Cerebellar cortex (tissue), 1 donor: ENCODE data around the gene SPEF1.
A peak's percentile ranks its signal among the peaks of the same experiment; 100 is the strongest.

ENCODE experiments used
- DNase-seq: peaks from one replicate; pipeline ENCODE4 v3.0.0-alpha.2; 2015; ENCODE audit warnings: low spot score

SPEF1 gene

DNA sequence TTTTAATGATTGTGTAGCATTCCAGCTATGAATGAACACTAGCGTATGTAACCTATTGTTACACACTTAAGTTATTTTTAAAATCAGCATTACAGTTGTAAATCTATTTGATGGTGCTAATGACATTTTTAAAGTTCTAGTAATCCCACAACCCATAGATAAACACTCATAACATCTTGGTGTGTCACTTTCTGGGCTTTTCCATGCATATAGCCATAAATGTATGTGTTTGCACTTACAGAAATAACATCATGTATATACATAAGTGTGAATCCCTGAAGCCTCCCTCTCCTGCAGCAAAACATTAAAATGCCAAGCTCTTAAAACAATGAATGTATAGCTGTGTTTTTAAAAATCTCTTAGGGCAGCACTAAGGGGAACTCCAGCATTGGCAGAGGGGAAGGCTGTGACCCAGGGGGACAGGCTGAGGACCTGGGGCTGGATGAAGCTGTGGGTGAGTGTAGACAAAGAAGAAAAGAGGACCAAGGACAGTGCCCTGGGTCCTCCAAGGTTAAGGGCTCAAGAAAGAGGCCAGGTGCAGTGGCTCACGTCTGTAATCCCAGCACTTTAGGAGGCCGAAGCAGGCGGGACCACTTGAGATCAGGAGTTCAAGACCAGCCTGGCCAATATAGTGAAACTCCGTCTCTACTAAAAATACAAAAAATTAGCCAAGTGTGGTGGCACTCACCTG, 6.2 kb upstream of the SPEF1 start:
- peak; percentile 30 for DNase-seq

DNA sequence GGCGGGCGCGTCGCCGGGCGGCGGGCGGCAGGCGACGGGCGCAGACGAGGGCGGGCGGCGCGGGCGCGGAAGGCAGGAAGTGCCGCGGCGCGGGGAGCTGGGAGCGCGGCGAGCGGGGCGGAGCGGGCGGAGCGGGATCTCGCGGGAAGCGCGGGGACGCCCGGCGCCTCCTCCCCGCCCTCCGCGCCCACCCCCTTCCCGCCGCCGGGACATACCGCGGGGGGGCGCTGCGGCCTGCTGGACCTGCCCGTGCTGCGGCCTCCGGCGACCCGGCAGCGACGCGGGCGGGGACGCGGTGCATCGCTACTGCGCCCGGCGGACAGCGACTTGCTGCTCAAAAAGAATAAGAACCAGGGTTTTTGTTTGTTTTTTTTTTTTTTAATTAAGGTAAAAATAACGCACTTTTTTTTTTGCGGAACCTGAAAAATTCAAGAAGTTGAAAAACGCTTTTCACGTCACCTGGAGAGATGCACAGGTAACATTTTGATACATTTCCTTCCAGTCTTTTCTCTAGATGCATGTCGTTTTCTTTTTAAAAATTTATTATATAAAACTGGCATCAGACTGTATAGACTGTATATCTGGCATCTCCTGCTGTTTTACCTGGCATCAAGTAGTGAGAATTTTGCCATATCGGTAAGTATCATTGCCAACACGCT, 5.5 kb upstream of the SPEF1 start, which contains the start of gene CENPB:
Gene CENPB, minus strand, starts transcription at position 76 of the 659 bp plus-strand sequence. CDS start 257 bp downstream, outside the sequence.
- peak; percentile 79 for DNase-seq

DNA sequence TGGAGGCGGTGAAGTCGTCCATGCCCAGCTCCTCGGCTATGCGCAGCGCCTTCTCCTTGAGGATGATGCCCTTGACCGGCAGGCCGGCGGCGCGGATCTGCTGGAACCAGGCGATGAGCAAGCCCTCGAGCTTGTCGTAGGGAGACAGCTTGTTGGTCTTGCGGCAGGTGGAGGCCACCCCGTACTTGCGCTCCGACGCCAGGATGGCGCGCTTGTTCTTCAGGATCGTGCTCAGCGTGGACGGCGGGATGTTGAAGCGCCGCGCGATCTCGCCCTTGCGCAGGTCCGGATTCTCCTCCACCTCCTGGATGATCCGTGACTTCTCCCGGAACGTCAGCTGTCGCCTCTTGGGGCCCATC, 4.9 kb upstream of the SPEF1 start:
- peak; percentile 34 for DNase-seq

DNA sequence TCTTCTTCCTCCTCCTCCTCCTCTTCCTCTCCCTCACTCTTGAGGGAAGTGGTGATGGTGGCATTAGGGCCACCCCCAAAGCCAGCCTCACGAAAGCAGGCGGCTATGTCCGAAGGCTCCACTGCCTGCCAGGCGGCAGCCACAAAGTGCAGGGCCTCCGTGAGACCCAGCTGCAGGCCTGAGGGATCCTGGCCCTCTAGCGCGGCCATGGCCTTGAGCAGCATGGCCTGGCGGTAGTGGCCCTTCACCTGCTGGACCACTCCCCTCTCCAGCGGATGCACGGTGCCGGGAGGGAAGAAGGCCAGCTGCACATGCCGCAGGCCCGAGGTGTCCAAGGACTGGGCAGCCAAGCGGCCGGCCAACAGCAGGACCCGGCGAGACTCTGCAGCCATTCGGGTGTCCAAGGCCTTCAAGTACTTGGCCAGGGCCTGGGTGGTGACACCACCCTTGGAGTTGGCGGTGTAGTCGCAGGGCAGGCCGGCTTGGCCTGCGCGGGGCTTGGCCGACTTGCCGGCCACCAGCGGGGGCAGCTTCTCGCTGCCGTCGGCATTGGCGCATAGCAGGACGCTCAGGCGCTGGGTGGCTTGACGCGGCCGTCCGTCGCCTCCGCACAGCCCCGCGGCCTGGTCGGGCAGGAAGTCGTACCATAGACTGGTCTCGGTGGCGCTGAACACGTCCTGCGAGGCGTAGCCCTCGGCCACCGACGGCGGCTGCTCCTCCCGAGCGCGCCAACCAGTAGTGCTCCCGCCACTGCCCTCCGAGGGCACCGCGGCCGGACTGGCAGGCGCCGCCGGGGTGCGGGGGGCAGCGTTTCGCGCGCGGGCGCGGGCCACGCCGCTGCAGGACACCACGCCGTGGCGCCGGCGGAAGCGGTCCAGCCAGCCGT, 4.2 kb upstream of the SPEF1 start:
- DNase-seq = no peak

DNA sequence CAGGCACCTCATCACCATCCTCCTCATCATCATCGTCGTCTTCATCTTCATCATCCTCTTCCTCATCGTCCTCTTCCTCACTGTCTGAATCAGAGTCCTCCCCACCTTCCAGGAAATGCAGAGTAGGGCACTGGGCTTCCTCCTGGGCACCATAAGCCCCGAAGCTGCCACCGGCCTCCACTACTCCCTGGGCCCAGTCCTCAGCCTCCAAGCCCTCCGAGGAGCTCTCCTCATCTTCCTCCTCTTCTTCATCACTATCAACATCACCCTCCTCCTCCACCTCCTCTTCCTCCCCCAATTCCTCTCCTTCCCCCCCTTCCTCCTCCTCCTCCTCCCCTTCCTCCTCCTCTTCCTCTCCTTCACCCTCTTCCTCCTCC, 3.6 kb upstream of the SPEF1 start:
- DNase-seq = no peak

DNA sequence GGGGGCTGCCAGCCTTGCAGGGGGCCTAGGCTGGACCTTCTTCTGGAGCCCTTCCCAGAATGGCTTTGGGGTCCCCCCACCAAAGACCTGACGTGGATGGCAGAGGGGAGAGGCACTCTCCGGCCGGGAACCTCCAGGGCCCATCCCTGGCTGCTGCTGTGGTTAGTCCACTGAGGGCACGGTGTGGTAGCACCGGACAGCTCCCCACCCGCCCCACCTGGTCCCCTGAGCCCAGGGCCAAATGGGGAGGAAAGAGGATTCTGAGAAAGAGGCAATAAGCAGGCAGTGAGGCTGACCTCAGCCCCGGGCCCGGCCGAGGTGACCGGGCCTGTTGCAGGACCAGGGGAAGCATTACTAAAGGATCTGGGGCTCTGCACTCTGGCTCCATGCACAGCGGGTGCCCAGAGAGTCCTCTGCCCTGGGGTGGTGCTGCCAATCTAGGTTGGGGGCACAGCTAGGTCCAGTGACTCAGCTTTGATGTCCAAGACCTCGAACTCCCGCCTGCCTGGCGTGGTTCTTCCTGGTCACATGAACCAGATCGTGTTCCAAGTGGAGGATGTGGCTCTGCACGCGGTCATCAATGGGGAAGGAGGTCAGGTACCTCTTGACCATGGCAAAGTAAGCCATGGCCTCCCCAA, 3.1 kb upstream of the SPEF1 start:
- DNase-seq = no peak

DNA sequence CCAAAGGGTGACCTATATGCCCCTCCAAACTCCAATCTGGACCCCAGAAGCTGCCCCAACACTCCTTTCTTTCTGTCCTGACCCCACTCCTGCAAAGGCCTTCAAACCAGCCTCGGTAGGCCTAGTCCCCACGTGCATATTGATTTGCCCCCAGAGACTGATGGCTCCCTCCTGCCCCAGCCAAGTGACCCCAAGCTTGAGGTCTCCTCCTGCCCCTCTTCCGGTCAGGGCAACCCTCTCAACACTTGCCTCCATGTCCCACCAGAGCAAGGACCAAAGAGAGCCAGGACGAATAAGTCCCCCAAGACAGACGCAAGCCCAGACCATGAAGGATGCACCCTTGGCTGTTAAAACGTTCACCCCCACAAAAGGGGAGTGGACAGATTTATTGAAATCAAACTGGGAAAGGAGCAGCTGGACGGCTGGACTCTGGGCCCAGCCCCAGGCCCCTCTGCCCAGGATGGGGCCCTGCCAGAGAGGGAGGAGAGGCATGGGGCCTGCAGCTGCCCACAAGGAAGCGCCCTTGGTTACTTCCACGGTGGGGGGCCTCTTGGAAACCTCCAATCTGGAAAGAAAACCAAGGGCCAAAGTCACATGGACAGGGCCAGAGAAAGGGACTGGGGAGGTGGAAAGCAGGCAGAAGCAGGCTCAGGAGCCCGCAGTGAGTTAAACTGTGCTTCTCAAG, 2.4 kb upstream of the SPEF1 start:
- DNase-seq = no peak

DNA sequence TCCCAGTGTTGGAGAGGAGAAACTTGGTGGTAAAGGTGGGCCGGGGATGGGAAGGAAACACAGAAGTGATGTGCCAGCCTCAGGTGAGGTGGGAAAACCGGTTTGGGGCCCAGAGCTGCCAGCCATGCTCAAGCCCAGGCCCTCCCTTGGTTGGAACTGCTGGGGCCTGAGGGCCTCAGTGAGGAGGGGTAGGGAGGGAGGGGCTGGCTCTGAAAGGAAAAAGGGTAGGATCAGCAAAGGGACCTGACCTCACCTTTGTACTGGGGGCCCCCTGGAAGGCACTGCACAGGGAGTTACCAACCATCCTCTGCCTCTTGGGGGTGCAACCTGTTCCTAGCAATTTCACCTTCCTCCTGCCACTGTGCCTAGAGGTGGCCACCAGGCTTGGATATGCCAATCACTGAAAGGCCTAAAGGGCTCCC, 1.8 kb upstream of the SPEF1 start:
- DNase-seq = no peak

DNA sequence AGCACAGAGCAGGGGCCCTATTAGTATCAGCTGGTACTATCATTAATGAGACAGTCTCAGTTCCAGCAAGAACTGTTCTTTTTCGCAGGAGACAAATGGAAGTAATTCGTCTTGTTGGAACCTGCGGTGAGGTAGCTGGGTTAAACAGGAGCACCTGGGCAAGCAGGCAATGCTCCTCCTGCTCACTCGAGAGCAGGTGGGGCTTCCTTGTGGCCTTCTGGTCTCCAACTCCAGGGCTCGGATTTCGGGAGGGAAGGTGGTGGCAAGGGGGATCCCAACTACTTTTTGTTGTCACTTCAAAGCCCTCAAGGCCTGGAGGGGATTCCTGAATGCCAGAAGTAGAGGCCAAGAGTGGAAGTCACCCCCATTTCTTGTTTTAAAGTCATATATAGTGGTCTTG, 1.3 kb upstream of the SPEF1 start:
- DNase-seq = no peak

DNA sequence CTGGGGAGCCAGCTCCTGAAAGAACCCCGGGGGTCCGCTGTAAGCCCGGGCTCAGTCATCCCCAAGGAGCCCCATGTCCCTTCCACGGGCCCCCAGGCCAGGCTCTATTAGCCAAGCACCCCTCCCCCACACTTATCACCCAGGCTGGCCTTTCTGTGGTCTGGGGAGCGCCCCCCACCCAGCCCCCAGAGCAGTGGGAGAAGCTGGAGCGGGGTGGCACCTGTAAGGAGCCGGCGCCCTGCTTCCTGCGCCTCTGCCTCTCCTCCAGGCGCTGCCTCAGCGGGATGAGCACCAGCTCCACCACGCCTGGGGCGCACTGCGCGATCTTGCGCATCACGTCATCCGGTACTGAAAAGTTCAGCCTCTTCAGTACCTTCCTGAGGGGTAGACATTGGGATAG, 2.3 kb downstream of the SPEF1 start:
- no peak for DNase-seq

DNA sequence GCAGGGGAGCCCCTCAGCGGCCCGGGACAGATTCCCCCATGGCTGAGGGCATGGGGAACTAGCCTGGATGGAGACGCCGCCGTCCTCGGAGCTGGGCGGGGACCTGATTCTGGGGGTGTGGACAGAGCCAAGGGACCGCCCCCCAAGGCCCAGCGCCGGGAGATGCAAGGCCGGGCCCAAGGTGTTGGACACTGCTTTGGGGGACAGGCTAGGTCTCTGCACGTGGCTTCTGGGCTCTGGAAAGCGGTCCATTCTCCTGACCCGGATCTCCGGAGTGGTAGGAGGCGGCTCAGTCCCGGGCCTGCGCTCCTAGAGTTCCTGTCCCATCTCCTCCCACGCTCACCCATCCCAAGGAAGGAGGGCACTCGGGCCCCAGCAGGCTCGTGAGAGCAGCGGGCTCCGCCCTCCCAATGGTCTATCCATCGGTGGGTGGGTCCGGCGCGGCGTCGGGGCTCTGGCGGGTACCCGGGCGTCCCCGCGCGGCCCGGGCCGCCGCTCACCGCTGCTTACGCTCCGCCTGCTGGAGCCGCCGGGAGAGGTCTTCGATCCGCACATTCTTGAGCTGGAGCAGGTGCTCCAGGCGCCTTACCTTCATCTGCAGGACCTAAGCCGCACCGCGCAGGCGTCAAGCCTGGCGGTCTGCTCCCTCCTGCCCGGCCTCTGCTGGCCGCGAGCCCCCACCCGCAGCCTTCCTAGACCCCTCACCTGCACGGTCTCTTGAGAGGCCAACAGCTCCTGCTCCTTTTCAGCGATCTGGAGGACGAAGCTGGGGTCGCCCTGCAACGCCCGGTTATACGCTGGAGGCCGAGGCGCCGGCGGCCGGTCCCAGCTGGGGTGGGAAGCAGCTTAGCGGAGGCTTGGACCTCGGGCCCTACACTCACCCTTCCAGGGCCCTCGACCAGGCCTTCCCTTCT, 3.3 kb downstream of the SPEF1 start:
- DNase-seq = no peak

DNA sequence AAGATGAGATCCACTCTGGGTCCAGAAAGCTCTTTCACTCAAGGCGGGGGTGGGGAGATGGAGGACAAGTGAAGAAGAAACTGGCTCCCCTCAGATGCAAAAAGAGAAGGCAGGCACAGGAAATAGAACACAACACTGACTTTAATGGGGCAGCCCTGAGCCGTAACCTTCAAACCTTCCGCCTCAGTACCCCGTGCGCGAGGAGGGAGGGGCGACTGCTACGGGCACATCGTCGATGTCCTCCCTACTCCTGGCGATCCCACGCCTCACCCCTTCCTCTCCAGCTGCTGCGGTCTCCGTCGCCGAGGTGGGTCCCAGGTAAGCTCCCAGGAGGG, 3.9 kb downstream of the SPEF1 start:
- DNase-seq = no peak

DNA sequence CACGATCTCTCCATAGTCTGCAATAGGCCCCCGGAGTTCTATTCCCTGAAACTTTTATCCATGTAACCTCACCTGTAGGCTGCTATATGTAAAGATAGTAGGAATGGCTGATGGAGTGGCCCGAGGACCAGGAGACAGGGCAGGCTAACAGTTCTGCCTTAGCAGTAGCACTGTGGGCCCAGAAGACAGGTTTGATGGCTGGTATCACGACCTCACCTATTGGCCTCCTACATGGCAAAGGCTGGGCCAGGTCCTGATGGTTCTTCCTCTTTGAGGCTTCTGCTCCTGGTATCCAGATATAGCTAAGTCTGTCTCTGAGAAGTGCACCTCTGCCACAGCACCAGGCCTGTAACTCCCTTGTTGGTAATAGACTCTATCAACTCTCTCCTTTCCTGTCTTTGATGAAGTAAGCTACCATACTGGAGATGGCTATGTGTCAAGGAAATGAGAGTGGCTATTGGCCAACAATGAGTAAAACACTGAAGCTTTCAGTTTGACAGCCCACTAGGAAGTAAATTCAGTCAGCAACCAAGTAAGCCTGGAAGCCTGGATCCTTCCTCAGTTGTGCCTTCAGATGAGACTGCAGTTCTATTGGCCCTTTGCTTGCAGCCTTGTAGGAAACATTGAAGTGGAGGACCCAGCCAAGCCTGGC, 5.7 kb downstream of the SPEF1 start:
- DNase-seq = no peak

DNA sequence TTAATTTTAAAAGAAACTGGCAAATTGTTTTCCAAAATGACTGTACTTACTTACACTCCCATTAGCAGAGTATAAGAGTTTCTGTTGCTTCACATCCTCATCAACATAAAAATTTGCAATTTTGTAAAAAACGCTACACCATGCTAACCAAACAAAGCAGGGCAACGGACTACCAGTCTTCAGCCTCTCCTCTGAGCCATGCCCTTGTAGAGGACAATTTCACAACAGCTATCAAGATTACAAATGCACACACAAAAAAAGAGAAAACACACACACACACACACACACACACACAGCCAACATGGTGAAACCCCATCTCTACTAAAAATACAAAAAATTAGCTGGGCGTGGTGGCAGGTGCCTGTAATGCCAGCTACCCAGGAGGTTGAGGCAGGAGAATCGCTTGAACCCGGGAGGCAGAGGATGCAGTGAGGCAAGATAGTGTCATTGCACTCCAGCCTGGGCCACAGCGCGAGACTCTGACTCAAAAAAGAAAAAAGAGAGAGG, 9.6 kb downstream of the SPEF1 start:
- DNase-seq = no peak

DNA sequence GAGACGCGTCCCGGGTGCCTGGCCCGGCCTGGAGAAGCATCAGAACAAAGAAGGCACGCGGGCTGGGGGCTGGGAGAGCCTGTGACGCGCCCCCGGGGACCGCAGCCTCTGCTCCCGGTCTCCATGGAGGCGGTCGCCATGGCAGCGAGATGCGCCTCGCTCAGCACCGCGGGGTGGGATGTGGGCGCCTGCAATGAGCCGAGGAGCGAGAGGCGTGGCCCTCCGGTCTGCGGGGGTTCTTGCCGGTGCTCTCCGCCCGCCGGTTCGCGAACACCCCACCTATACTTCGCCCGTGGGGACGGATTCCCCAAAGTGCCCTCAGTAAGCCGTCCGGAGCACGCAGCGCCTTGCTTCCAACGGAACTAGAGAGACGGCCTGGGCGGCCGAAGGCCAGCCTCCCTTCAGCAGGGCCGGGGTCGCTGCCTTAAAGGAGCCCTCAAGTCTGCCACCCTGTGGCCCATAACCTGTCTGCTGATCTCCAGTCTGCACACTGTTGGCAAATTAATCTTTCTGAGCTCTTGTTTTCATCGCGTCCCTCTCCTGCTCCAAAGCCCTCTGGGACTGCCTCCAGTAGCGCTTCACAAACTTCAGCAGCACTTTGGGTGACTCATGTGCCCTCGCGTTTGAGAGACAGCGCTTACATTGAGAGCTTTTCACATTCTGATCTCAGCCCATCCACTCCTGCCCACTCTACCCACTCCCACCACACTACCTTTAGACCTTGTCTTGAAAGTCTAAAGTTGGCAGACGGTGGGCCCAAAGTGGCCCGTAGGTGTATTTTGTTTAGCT, 12.7 kb downstream of the SPEF1 start:
- peak; percentile 79 for DNase-seq

DNA sequence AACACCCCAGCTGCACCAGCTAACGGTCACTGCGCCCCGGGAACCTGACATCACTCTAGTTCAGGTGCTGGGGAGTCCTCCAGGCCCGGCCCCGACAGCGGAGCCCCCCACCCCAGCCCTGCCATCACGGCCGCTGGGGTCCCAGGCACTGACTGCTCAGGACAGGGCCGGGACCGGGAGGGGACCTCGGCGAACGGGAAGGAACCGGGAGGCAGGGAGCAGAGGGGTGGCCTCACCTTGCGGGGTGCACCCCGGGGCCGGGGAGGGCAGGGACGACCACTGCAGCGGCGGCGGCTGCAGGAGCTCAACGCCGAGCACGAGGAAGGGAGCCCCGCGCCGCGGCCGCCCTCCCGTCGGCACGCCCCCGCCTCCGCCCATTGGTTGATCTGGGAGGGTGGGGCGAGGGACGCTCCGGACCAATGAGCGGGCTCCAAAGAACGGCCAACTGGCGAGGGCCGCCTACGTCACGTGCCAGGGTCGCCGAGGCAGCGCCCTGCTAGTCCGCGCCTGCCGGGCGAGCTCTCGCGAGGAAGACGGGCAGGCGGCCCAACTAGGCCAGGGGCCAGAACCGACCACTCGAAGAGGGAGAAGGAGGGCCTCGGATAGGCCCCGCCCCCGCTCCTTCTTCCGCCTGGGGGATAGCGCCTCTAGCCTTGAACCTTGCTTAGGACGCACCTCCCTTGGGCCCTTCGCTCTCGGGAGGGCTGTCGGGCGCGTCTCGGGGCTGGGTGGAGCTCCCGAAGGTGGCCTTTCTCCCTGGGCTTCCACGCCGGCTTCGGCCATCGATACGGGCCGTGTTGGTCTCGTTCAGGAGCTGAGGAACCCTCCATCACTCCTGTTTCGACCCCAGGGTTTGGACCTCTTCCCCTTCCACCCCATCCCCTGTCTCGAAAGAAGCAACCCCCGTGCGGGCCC, 13.6 kb downstream of the SPEF1 start, which contains the start of gene ADISSP:
Gene ADISSP, minus strand, starts transcription at position 327 of the 915 bp plus-strand sequence. CDS start 7,653 bp downstream, outside the sequence.
- peak; percentile 97 for DNase-seq

DNA sequence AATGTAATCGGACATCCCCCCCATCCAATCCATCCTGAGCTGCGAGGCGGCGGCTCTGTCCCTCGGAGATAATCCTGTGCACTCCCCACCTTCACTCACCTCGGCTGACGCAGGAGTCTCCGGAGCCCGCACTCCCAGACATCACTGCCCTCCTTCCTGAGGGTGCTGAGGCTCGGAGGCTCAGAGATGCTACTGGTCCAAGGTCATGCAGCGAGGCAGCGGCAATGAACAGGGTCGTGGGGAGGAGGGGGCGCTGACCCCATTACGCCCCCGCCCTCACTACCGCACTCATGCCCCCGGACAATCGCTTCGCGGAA, 14.2 kb downstream of the SPEF1 start:
- DNase-seq = no peak

DNA sequence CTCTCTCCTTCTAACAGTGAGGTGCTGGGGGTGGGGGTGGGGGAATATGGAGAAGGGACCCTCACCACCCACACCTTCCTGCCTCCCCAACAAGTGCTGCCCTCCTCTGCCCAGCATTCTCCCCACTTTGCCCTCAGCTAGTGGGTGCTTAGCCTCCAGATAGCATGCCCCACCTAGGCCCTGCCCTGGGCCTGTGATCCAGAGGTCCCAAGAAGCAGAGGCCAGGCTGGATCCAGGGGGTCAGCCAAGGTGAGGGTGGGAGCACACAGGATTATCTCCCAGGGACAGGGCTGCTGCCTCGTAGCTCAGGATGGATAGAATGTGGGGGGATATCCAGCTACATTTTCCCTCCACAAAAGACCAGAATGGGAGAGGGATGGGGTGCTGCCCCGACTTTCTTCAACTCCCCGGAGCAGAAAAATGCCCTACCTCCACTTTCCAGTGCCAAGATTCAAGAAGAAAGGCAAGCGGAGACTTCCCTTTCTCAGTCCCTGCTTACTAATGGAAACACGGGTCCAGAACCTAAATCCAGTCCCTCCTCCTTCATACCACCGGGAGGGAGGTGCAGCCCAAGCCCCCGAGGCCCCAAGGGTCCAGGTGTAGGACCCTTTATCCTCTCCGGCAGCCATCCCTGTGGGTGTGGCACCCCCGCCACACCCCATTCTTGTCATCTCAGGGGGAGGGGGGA, 14.7 kb downstream of the SPEF1 start:
- no peak for DNase-seq
